HEK293 (cell line): ENCODE data around the gene NUB1.
"Not testable (repeated sequence)": the region's sequence is repeated elsewhere in the genome, so short reads cannot be mapped to it uniquely, and the experiment has no call there.

ENCODE experiments used
- CTCF ChIA-PET: fragments of 350-600 bp; formaldehyde crosslinking; extraction: SDS; loops from one replicate; lab custom pipeline; 2021; ENCODE audit warnings: antibody characterized with exemption; lab: Yijun Ruan, JAX
- POLR2A ChIA-PET: fragments of 300-600 bp; formaldehyde crosslinking; extraction: SDS; loops from one replicate; lab custom pipeline; 2020; ENCODE audit warnings: antibody characterized with exemption, inconsistent platforms; lab: Yijun Ruan, JAX
- H3K27ac ChIP-seq: fragments of 200-500 bp; sonication (Bioruptor generic); 2 replicates; pipeline ENCODE4 v1.5.1; 2014; ENCODE audit warnings: low read depth, low read length, control low read depth, inconsistent platforms; ENCODE audit errors: extremely low read depth
- H3K36me3 ChIP-seq, 2 experiments: fragments of 200-500 bp in 1 of 2; sonication (Bioruptor generic) in 1 of 2; 1 replicate in 1 of 2; 2 replicates in 1 of 2; pipeline ENCODE4 v1.5.1; 2014 to 2017; ENCODE audit warnings: inconsistent platforms in 2 of 2, low read length in 2 of 2; ENCODE audit not compliant: control insufficient read depth in 2 of 2, insufficient read depth in 1 of 2
- H3K4me1 ChIP-seq: fragments of 200-500 bp; sonication (Bioruptor generic); 2 replicates; pipeline ENCODE4 v1.5.1; 2014; ENCODE audit warnings: mild to moderate bottlenecking, low read length, inconsistent platforms; ENCODE audit not compliant: control insufficient read depth, insufficient read depth
- H3K4me3 ChIP-seq: 2 replicates; pipeline ENCODE4 v1.5.1; 2011; ENCODE audit warnings: low read depth, mild to moderate bottlenecking, control low read depth, low read length, moderate library complexity
- H3K9me3 ChIP-seq: fragments of 200-500 bp; sonication (Bioruptor generic); 2 replicates; pipeline ENCODE4 v1.5.1; 2014; ENCODE audit warnings: low read depth, low read length, inconsistent platforms; ENCODE audit not compliant: control insufficient read depth, insufficient read depth
- ZNF510 ChIP-seq: fragments of 450-650 bp; formaldehyde crosslinking; IDR thresholded peaks from 2 replicates; pipeline ENCODE4 v1.5.1; 2018; ENCODE audit warnings: mild to moderate bottlenecking, missing genetic modification characterization, missing biosample characterization; ENCODE audit not compliant: insufficient replicate concordance
- ZNF518A ChIP-seq: fragments of 450-650 bp; formaldehyde crosslinking; conservative IDR thresholded peaks from 2 replicates; pipeline ENCODE4 v1.5.1; 2016; ENCODE audit warnings: low read depth, missing biosample characterization, missing genetic modification characterization
- ZNF548 ChIP-seq: fragments of 450-650 bp; formaldehyde crosslinking; IDR thresholded peaks from 2 replicates; pipeline ENCODE4 v1.5.1; 2016; ENCODE audit warnings: missing biosample characterization, missing genetic modification characterization
- ZNF560 ChIP-seq: fragments of 450-650 bp; formaldehyde crosslinking; IDR thresholded peaks from 2 replicates; pipeline ENCODE4 v1.5.1; 2017; ENCODE audit warnings: missing biosample characterization, missing genetic modification characterization, borderline replicate concordance
- ZSCAN23 ChIP-seq: fragments of 450-650 bp; formaldehyde crosslinking; IDR thresholded peaks from 2 replicates; pipeline ENCODE4 v1.5.1; 2016; ENCODE audit warnings: missing biosample characterization, missing genetic modification characterization
- TF ChIP-seq, protein P1 (sequence below): fragments of 450-650 bp; formaldehyde crosslinking; IDR thresholded peaks from 2 replicates; pipeline ENCODE4 v1.5.1; 2016; ENCODE audit warnings: missing biosample characterization, missing genetic modification characterization, borderline replicate concordance

Gene NUB1

GRCh38 chr7:151301471-151302462 lies 39.8 kb upstream of the NUB1 start:
- no peak overlapping the region for H3K4me3 ChIP-seq
- TF ChIP-seq ZSCAN23 (no peak), ZNF560 (tag by site-specific recombination) (no peak), ZNF510 (tag by site-specific recombination) (no peak), ZNF548 (tag by site-specific recombination) (no peak)
- TF ChIP-seq, protein P1, sequence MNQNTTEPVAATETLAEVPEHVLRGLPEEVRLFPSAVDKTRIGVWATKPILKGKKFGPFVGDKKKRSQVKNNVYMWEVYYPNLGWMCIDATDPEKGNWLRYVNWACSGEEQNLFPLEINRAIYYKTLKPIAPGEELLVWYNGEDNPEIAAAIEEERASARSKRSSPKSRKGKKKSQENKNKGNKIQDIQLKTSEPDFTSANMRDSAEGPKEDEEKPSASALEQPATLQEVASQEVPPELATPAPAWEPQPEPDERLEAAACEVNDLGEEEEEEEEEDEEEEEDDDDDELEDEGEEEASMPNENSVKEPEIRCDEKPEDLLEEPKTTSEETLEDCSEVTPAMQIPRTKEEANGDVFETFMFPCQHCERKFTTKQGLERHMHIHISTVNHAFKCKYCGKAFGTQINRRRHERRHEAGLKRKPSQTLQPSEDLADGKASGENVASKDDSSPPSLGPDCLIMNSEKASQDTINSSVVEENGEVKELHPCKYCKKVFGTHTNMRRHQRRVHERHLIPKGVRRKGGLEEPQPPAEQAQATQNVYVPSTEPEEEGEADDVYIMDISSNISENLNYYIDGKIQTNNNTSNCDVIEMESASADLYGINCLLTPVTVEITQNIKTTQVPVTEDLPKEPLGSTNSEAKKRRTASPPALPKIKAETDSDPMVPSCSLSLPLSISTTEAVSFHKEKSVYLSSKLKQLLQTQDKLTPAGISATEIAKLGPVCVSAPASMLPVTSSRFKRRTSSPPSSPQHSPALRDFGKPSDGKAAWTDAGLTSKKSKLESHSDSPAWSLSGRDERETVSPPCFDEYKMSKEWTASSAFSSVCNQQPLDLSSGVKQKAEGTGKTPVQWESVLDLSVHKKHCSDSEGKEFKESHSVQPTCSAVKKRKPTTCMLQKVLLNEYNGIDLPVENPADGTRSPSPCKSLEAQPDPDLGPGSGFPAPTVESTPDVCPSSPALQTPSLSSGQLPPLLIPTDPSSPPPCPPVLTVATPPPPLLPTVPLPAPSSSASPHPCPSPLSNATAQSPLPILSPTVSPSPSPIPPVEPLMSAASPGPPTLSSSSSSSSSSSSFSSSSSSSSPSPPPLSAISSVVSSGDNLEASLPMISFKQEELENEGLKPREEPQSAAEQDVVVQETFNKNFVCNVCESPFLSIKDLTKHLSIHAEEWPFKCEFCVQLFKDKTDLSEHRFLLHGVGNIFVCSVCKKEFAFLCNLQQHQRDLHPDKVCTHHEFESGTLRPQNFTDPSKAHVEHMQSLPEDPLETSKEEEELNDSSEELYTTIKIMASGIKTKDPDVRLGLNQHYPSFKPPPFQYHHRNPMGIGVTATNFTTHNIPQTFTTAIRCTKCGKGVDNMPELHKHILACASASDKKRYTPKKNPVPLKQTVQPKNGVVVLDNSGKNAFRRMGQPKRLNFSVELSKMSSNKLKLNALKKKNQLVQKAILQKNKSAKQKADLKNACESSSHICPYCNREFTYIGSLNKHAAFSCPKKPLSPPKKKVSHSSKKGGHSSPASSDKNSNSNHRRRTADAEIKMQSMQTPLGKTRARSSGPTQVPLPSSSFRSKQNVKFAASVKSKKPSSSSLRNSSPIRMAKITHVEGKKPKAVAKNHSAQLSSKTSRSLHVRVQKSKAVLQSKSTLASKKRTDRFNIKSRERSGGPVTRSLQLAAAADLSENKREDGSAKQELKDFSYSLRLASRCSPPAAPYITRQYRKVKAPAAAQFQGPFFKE (tag by site-specific recombination), result no peak
- TF ChIP-seq, all 188 proteins: peak for 0
- Histone ChIP-seq H3K36me3 (no peaks in the 10 kb centered on the region), H3K4me1 (no peaks in the 10 kb centered on the region), H3K9me3 (no peaks in the 10 kb centered on the region), H3K27ac (no peak overlapping the region)
- POLR2A ChIA-PET, result no interaction called here
- CTCF ChIA-PET, result interaction anchor here (0.6 to 1.4 kb wide), 6 partner anchors 49 to 178 kb away, joined by 3 to 4 read pairs (median 4); partner anchors contain the start of gene ABCF2

DNA sequence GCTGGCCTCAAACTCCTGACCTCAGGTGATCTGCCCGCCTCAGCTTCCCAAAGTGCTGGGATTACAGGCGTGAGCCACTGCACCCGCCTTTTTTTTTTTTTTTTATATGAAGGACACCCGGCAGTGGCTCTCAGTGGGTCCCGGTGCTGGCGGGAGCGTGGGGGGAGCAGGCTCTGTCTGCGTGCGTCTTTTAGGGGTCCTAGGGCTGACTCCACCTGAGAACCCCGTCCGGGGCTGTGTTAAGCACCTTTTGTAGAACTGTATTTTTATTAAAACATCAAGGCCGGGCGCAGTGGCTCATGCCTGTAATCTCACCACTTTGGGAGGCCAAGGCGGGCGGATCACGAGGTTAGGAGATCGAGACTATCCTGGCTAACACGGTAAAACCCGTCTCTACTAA lies 37.4 kb upstream of the NUB1 start:
- H3K9me3 ChIP-seq, POLR2A ChIA-PET, H3K4me1 ChIP-seq, H3K27ac ChIP-seq, H3K4me3 ChIP-seq, H3K36me3 ChIP-seq: not testable (repeated sequence)
- CTCF ChIA-PET, result interaction anchor here (0.6 to 3.7 kb wide), 12 partner anchors 11 to 428 kb away, joined by 3 to 17 read pairs (median 4); no protein-coding TSS in a partner anchor

- POLR2A ChIA-PET, result interaction anchor here (0.7 kb wide), 1 partner anchor 163 kb away, joined by 6 read pairs; no protein-coding TSS in a partner anchor
- H3K9me3 ChIP-seq, result no peaks in the 10 kb centered on the region
- no peaks in the 10 kb centered on the region for H3K4me1 ChIP-seq
- no peak for TF ChIP-seq ZNF518A (tag by site-specific recombination)
- TF ChIP-seq, all 188 proteins: peak for 0
- CTCF ChIA-PET, result interaction anchor here (0.6 to 3.7 kb wide), 9 partner anchors 10 to 181 kb away, joined by 3 to 17 read pairs (median 4); no protein-coding TSS in a partner anchor
- no peak overlapping the region for H3K4me3 ChIP-seq
- H3K36me3 ChIP-seq, result no peaks in the 10 kb centered on the region
- no peak overlapping the region for H3K27ac ChIP-seq
These were observed 36.8 kb upstream of the NUB1 start for GRCh38 chr7:151304856-151305255.
